Globus pallidus (tissue), 1 donor: ENCODE measurements around the gene PKM.

Experiments used
- DNase-seq: peaks from one replicate; pipeline ENCODE4 v3.0.0-alpha.2; 2015; ENCODE audit warnings: low spot score

PKM gene

DNA sequence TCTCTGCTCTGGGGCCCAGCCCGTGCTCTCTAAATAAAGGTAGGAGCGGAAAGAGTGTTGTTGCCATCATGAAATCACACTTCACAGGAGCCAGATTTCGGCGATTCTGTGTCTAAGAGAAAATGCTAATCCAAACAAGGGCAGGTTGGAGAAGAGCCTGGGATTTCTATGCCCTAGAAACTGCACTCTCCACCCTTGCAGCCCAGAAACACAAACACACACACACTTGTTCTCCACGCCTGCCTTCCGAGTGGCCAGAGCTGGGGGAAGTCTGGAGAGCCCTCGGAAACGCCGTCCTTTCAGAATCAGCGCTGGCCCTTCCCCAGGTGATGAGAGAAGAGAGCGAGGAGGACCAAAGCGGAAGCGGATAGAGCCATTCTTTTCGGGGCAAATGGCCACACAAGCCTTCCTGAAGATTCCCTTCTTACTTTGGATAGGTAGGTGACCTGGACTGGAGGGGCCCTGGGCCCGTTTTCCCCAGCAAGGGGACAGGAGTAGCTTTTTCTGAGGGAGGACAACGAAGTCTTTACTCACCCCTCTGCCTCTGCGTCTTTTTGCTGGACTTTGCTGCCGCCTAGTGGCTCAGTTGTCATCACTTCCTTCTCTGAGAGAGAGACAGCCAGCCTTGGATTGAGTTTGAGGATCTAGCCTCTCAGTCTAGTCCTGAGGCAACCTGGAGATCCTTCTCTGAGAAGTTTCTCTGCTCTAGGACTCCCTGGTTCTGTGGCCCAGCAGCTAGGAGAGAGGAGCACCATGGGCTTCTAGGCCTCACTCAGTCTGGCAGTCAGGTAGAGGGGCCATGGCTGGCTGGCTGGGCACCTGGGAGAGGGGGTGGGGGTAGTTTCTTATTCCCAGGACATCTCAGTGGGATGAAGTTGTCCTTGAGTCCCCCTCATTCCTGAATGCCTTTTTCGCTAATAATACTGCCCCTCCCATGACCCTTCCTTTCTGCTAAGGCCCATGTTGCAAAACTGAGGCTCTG is 75.1 kb downstream of the PKM start:
- DNase-seq: peak; percentile 82

DNA sequence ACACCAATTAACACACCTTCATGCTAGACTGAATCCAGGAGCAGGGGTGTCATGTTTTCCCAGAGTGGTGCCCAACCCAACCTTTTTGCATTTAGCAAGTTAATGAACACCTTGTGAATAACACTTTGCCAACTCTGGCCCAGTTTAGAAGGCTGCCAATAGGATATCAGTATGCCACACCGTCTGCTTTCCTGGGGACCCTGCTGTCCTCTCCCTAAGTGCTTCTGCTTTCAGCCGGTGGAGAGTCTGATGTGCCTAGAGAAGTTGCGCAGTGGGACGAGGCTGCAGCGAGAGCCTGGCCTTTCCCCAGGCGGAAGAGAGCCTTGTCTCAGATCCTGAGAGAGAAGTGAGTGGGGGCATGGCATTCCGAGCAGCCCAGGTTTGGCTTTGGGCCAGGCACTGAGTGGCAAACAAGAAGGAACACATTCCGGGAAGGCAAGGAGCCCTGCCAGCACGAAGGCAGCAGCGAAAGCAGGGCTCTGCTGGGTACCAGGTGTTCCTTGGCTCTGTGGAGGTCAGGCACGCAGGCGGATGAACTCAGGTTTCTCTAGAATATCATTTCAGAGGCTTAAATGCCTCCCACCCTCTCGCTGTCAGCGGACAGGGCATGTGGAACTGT is 75.9 kb downstream of the PKM start:
- no peak for DNase-seq

DNA sequence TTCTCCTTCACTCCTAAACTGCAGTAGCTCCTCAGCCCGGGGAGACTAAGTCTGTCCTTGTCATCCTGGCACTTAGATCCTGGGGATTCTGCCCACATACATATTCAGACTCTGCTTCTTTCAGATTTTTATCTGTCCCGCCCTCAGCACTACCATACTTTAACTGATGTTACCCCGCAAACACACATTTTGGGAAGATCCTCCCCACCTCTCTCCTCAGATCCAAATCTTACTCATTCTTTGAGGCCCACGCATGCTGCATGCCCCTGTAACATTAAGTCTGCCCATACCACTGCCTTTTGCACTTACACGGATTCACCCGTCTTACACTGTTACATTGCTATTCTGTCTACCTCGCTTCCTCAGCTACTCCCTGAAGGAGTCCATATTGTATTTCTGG is 76.7 kb downstream of the PKM start:
- DNase-seq: no peak

DNA sequence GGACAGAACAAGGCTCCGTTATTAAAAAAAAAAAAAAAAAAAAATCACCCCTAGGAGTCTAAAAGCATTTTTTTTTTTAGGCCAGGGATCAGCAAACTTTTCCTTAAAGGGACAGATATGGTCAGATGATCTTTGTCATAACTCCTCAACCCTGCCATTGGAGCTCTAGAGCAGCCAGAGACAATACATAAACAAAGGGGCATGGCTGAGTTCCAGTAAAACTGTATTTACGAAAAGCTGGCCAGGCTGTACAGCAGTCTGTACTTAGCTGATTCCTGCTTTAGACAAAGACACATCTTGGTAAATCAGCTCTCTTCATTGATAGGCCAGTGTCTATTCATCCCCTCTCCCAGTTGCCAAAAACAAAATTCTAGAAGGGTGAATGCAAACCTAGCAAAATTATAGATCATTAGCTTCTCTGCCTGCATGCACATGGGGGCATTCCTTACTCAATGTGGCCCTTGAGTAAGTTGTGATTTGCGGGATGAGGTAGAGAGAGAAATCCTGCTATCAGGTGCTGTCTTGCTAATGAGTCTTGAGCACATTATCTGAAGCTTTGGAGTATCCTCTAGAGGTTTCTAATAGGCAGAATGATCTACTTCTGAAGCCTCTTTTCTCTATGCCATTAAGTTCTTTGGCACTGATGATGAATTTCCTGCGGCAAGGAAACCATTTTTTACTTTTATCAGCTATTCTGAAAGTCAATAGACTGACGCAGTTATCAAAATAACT is 77.6 kb downstream of the PKM start:
- no peak for DNase-seq
